LNCAP (cell line): Measurements from ENCODE around the gene CHST12.

Source experiments
- TF ChIP-seq, protein P1 (sequence below): fragments of 450-650 bp; IDR thresholded peaks from 2 replicates; pipeline ENCODE4 v1.5.1; 2017; ENCODE audit warnings: mild to moderate bottlenecking

CHST12 gene

DNA sequence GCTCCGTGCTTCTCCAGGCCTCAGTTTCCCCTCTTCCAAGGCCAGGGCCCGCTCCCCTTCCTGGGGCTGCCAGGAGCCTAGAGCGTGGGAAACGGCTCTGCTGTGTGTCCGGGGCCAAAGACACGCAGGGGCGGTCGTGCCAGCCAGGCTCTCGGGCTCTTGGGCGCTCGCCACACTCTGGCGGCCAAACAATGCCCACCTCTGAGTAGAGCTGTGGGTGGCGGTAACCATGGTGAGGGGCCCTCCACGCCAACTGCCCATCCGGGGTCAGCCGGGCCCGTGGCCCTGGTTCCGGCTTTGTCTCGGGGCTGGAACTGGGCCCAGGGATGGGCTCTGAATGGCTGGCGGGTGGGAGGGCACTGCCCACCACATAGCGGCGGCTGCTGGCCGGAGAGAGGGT, 56.8 kb downstream of the CHST12 start:
- TF ChIP-seq, protein P1, sequence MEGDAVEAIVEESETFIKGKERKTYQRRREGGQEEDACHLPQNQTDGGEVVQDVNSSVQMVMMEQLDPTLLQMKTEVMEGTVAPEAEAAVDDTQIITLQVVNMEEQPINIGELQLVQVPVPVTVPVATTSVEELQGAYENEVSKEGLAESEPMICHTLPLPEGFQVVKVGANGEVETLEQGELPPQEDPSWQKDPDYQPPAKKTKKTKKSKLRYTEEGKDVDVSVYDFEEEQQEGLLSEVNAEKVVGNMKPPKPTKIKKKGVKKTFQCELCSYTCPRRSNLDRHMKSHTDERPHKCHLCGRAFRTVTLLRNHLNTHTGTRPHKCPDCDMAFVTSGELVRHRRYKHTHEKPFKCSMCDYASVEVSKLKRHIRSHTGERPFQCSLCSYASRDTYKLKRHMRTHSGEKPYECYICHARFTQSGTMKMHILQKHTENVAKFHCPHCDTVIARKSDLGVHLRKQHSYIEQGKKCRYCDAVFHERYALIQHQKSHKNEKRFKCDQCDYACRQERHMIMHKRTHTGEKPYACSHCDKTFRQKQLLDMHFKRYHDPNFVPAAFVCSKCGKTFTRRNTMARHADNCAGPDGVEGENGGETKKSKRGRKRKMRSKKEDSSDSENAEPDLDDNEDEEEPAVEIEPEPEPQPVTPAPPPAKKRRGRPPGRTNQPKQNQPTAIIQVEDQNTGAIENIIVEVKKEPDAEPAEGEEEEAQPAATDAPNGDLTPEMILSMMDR = no peak

DNA sequence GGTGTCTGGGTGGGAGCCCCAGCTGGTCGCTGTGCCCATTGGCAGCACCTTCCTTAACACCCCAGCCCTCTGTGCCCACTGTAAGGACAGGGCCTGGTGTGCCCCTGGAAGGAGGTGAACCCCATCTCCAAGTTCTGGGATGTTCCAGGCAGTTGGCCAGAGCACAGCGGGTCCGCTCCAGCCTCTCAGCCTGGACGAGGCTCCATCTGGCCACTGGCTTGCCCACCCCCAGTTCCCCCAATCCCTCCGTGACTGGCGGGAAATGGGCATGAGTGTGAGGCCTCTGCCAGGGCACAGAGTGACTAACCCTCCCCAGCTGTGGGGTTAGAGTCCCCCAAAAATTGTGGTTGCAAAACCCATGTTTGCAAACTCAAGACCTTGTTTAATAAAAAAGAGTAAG, 57.2 kb downstream of the CHST12 start:
- TF ChIP-seq, protein P1 = no peak

DNA sequence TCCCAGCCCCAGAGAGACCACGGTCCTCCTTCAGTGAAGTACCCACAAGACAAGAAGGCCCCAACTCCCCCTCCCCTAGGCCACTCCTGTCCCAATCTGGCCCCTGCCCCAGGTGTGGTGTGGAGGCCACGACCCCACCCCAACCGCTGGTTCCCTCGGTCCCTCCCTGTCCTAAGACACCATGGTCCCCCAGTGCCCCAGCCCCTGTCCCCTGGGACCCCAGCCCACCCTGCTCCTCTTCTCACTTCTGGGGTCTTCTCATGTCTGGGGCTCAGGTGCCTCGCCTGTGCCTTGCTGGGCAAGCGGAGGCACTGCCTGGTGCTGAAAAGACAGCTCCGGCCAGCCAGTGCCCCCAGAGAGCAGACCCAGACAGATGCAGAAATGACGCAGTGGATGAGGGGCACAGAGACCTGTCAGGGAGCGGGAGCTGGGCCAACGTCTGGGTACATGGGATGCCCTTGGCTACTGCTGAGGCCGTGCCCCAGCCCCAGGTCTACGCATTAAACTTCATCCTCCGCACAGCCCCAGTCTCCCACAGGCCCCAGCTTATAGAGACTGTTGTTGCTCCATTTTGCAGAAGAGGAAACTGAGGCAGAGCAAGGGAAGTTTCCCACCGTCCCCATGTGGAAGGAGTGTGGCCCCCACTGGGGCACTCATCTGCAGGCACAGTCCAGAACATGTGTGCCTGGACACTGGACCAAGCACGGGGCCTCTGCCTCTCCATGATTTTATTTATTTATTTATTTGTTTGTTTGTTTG, 58.0 kb downstream of the CHST12 start:
- TF ChIP-seq, protein P1 = no peak

DNA sequence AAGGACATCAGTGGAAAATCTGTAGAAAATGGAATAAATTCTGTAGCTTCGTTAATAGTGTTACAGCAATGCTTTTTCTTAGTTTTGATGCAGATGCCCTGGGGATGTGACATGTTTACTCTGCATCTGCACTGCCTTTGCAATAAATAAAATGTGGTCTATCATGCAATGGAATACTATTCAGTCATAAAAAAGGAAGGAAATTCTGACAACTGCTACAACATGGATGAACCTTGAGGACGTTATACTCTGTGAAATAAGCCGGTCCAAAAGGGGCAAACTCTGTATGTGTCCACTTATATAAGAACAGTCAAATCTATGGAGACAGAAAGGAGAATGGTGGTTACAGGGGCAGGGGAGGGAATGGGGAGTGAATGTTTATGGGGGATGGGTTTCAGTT, 59.3 kb downstream of the CHST12 start:
- TF ChIP-seq, protein P1 = no peak

DNA sequence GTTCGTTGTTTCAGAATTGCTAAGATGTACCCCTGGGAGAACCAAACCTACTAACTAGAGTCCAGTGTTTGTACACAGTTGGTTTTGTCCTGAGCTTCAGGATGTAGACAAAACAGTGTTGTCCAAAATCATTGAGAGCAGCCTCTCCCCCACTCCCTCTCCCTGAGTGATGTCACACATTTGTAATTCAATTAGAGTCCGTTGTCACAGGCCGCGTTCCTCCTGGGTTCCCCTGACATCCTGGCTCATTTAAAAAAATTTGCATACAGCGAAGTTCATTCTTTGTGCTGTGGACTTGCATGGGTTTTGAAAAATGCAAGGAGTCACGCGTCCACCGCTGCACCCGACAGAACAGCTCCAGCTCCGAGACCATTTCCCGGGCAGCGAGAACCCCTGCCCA, 62.5 kb downstream of the CHST12 start:
- TF ChIP-seq, protein P1 = no peak

DNA sequence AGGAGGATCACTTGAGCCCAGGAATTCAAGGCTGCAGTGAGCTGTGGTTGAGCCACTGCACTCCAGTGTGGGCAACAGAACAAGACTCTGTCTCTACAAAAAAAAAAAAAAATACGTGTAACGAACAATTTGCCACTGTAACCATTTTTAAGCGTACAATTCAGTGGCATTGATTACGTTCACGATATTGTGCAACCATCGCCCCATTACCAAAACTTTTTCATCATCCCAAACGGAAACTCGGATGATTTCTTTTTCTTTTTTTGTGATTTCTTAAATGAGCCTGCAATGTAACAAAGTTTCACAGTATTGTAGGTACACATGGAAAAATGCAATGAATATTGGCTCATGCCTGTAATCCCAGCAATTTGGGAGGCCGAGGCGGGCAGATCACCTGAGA, 63.3 kb downstream of the CHST12 start:
- TF ChIP-seq, protein P1 = no peak

DNA sequence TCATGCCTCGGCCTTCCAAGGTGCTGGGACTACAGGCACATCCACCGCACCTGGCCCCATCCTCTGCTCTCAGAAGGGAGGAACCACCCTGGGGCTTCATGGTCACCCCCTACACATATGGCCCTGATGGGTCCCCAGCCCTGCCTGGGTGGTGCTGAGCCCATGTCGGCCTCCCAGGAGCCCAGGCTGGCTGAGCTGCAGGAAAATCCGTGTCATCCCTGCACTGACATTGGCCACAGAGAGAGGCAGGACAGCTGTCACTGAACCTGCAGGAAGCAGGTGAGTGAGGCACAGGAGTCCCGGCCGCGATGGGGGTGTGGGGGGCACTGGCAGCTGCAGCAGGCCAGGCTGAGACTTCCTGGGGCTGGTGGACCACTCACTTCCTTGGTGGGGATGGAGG, 64.8 kb downstream of the CHST12 start:
- TF ChIP-seq, protein P1 = no peak
